ENCODE measurements around the gene TRAPPC3L.
A peak's percentile ranks its signal among the peaks of the same experiment; 100 is the strongest.

The TRAPPC3L gene

DNA sequence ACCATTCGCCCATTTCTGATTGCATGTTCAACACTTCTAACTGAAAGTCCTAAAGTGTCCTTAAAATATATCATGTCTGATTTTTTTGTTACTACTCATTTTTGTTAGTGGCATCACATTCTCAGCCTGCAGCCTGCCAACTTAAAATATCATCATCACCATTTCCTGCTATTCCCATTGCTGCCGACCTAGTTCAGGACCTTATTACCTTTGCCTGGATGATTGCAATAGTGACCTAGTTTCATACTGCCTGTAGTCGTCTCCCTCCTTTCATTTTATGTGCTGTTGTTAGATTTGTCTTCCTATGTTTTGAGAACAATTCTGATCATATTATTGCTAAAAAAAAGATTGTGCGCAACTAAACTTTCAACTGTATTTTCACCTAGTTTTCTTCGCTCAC lies 32.0 kb upstream of the TRAPPC3L start:
- no peak for TF ChIP-seq ZFX (IDR thresholded peaks at IDR 0.05)
- TF ChIP-seq, protein P1, sequence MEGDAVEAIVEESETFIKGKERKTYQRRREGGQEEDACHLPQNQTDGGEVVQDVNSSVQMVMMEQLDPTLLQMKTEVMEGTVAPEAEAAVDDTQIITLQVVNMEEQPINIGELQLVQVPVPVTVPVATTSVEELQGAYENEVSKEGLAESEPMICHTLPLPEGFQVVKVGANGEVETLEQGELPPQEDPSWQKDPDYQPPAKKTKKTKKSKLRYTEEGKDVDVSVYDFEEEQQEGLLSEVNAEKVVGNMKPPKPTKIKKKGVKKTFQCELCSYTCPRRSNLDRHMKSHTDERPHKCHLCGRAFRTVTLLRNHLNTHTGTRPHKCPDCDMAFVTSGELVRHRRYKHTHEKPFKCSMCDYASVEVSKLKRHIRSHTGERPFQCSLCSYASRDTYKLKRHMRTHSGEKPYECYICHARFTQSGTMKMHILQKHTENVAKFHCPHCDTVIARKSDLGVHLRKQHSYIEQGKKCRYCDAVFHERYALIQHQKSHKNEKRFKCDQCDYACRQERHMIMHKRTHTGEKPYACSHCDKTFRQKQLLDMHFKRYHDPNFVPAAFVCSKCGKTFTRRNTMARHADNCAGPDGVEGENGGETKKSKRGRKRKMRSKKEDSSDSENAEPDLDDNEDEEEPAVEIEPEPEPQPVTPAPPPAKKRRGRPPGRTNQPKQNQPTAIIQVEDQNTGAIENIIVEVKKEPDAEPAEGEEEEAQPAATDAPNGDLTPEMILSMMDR (conservative IDR thresholded peaks at IDR 0.05) = no peak

DNA sequence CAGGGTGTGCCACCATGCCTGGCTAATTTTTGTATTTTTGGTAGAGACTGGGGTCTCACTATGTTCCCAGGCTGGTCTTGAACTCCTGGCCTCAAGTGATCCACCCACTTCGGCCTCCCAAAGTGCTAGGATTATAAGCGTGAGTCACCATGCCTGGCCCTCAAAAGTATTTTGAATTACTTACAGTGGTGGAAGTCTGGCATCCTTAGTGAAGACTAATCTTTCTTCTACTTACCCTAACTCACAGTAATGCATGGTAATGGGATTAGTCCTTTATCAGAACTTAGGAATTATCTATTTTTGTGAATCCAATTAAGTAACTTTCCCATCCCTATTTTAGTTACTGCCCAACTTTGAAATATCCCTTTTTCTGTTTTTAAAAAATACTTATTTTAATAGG lies 29.7 kb upstream of the TRAPPC3L start:
- no peak overlapping the region for H3K27ac ChIP-seq
- TF ChIP-seq, protein P1 (conservative IDR thresholded peaks at IDR 0.05) = no peak
- no peak for TF ChIP-seq ZFX (IDR thresholded peaks at IDR 0.05)

More for the DNA sequence above, 32.0 kb upstream of the TRAPPC3L start:
- no peak overlapping the region for H3K27ac ChIP-seq

DNA sequence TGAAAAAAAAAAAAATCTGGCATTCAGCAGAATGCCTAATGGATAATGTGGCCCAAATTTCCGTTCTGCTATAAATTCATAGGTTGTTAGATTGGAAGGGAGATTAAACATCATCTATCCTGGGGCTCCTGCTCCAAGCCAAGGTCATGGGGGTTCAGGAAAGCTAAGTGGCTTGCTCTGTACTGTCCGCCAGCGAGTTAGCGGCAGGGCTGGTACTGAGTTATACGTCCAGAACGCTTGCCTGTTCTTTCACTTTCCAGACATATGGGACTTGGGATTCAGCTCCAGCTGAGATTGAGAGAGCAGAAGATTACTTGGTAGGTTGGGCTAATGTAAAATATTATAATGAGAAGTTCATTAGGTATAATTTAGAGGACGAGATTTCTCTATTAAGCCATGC lies 26.7 kb upstream of the TRAPPC3L start:
- peak overlapping the region; percentile 92 for H3K27ac ChIP-seq
- TF ChIP-seq ZFX (IDR thresholded peaks at IDR 0.05) = no peak
- TF ChIP-seq, protein P1 (conservative IDR thresholded peaks at IDR 0.05) = no peak

DNA sequence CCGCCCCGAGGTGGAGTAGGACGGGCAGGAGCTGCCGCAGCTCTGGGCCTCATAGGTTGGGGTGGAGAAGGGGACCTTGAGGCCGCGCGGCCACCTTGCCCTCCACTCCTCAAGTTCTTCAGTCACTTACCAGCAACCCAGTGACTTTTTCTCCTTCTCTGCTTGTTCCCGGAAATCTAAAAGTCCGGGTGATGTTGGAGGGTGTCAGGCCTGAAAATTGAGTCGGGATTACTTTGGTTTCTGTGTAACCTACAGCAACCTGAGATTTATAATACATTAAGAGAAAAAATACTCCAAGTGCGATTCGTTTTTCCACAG lies 26.2 kb upstream of the TRAPPC3L start:
- H3K27ac ChIP-seq = peak overlapping the region; percentile 92
- TF ChIP-seq, protein P1 (conservative IDR thresholded peaks at IDR 0.05) = 0 out of 2 replicates have a peak, but pooled peaks have one; percentile 6
- TF ChIP-seq ZFX (IDR thresholded peaks at IDR 0.05) = peak; percentile 66

DNA sequence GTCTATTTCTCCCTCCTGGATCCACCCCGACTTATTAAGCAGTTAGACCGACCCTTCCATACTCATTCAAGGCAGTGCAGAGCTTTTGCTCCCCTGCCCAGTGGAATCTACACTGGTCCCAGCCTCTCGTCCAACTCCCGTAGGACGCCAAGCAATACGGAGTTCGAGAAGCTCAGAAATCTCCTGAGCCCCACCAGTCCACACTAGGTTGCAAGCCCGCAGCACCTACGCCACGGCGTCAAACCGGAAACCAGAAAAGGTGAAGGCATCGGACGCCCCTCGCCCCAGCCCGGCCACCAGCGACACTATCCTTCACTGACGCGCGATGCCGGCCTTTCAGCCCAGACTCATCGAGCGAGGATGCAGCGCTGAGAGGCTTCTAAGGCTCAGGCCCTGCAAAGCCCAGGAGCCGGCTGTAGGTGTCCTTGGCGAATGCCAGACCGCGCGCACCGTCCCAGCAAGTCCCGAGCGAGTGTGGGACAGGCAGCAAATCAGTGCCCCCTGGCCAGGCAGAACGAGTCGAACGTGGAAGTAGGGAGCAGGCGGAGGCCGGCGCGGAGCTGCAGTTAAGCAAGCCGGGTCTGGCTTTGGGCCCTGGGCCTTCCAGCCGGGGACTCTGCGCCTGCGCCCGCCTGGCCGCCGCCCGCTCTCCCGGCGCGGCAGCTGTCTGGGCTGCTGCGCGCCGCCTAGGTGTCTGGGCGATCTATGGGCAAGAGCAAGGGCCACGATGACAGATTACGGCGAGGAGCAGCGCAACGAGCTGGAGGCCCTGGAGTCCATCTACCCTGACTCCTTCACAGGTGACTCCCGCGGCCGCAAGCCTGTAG lies 25.6 kb upstream of the TRAPPC3L start, which contains the start of gene RWDD1:
Gene RWDD1 (plus strand): TSS at position 649 of the 827 bp plus-strand sequence. CDS start 79 bp downstream, at position 728.
- H3K27ac ChIP-seq = peak within 1 kb of the TSS; percentile 92
- TF ChIP-seq, protein P1 (conservative IDR thresholded peaks at IDR 0.05) = peak; percentile 21
- peak; percentile 96 for TF ChIP-seq ZFX (IDR thresholded peaks at IDR 0.05)

DNA sequence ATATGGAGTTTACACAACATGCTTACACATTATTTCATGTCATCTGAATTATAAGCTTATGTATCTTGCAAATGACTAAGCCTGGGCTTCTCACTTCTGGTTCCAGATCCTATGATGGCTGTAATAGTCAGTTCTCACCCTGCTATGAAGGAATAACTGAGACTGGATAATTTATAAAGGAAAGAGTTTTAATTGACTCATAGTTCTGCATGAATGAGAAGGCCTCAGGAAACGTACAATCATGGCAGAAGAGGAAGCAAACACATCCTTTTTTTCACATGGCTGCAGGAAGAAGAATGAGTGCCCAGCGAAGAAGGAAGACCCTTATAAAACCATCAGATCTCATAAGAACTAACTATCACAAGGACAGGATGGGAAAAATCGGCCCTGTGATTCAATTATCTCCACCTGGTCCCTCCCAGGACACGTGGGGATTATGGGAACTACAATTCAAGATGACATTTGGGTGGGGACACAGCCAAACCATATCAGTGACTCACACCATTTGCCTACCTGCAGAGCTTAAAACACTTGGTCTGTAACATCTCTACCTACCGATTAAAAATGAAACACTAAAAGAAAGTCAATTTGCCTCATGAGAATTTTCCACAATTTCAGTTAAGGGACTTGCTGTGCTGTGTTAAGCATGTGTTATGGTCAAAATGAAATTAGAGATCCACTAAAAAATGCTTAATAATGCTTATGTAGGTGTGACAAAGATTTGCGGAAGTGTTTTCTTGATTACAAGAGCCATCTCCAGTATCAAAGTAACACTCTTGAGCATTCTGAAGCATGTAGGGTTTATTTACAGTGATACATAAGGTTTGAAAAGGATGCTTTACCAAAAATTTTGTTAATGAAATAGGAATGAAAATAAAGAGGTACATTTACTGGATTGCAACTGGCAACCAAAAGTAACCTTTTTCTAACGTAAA lies 23.6 kb upstream of the TRAPPC3L start:
- TF ChIP-seq, protein P1 (conservative IDR thresholded peaks at IDR 0.05) = no peak
- TF ChIP-seq ZFX (IDR thresholded peaks at IDR 0.05) = no peak
- H3K27ac ChIP-seq = no peak overlapping the region

DNA sequence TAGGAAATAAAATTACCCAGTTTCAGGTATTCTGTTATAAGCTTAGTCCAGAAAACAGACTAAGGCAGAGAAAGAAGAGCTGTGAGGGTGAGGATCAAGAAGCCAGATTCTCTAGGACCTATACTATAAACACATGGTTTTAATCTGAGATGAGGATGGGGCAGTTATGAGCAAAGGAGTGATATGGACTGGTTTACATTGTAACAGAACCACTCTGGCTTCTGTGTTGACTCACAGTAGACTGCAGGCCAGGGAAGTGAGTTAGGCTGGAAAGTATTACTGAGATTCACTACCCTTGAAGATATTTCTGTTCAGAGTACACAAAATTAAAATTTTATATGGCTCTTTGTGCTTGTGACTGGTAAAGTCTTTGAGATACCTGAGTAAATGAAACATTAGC lies 22.6 kb upstream of the TRAPPC3L start:
- no peak overlapping the region for H3K27ac ChIP-seq
- TF ChIP-seq, protein P1 (conservative IDR thresholded peaks at IDR 0.05) = no peak
- TF ChIP-seq ZFX (IDR thresholded peaks at IDR 0.05) = no peak
